Stomach (tissue), 9 donors: Measurements from ENCODE around the gene HDGFL2. TPM values are rescaled to one million over a fixed set of nuclear protein-coding genes. Genes with fewer than 3 reads are reported as not detected.
A peak's percentile ranks its signal among the peaks of the same experiment; 100 is the strongest.
"Not testable (repeated sequence)": the region's sequence is repeated elsewhere in the genome, so short reads cannot be mapped to it uniquely, and the experiment has no call there.

Experiments used
- DNase-seq, 2 donors: peaks; one replicate each; pipeline versions ENCODE4 v3.0.0 to v3.0.0-alpha.2; 2013 to 2019
- H3K27ac ChIP-seq, 5 donors: fragments of 200-600 bp in 4 of 5; sonication (generic) in 4 of 5; one replicate each; pipeline ENCODE4 v1.5.1; 2013 to 2019; ENCODE audit warnings: mild to moderate bottlenecking in 1 of 5, moderate library complexity in 1 of 5
- H3K27me3 ChIP-seq, 3 donors: fragments of 200-600 bp; sonication (generic); one replicate each; pipeline ENCODE4 v1.5.1; 2017 to 2019; ENCODE audit warnings: mixed run types in 1 of 3
- H3K36me3 ChIP-seq, 4 donors: fragments of 200-600 bp; sonication (generic); 1 replicate in 3 of 4; 2 replicates in 1 of 4; pipeline ENCODE4 v1.5.1; 2016 to 2019
- H3K4me1 ChIP-seq, 4 donors: fragments of 200-600 bp; sonication (generic); one replicate each; pipeline ENCODE4 v1.5.1; 2016 to 2019
- H3K4me3 ChIP-seq, 4 donors: fragments of 200-600 bp; sonication (generic) in 3 of 4; one replicate each; pipeline ENCODE4 v1.5.1; 2016 to 2019; ENCODE audit warnings: mild to moderate bottlenecking in 1 of 4
- H3K9me3 ChIP-seq, 4 donors: fragments of 200-600 bp; sonication (generic); one replicate each; pipeline ENCODE4 v1.5.1; 2016 to 2019
- EP300 ChIP-seq: sonication (generic); formaldehyde crosslinking; IDR thresholded peaks from one replicate; pipeline ENCODE4 v1.6.1; 2017; ENCODE audit warnings: antibody characterized with exemption
- POLR2A ChIP-seq, 4 donors: fragments of 450-650 bp; IDR thresholded peaks; one replicate each; pipeline ENCODE4 v1.6.1; 2016; ENCODE audit warnings: antibody characterized with exemption in 4 of 4, control low read depth in 2 of 4, mild to moderate bottlenecking in 1 of 4, moderate library complexity in 1 of 4
- POLR2AphosphoS5 ChIP-seq, 3 donors: sonication (generic); formaldehyde crosslinking; IDR thresholded peaks; one replicate each; pipeline ENCODE4 v1.6.1; 2016; ENCODE audit warnings: antibody characterized with exemption in 3 of 3
- WGBS, 5 donors: extraction: QIAGEN DNeasy Blood & Tissue Kit in 3 of 5; methylation state at CpG; one replicate each; pipeline versions ENCODE4 v1.1.5 to v1.1.7; 2013 to 2018; 5-methylcytosine and 5-hydroxymethylcytosine counted together
- intact Hi-C: fragments of 100-400 bp; cut with DNase I; formaldehyde crosslinking; loops from one replicate; pipeline ENCODE4 v1.15.1; 2023; ENCODE audit warnings: low total_unique reads
- polyA plus RNA-seq, 3 donors: library from polyadenylated mRNA; stranded (reverse); fragments of 200-250 nt; gene quantifications; one replicate each; pipeline ENCODE4 v1.2.3, GENCODE V29; 2013
- total RNA-seq, 5 donors: library from RNA; depleted of rRNA; stranded (reverse); fragments of >200 nt; gene quantifications; one replicate each; pipeline versions ENCODE4 v1.1.0 to v1.2.3, GENCODE V29; 2014 to 2016
- TF ChIP-seq, protein P1 (sequence below), 7 experiments: fragments of 450-650 bp in 4 of 7; fragments of 200-600 bp in 3 of 7; sonication (generic) in 3 of 7; IDR thresholded peaks; one replicate each; pipeline ENCODE4 v1.5.1; 2016 to 2019; ENCODE audit warnings: antibody characterized with exemption in 7 of 7, control low read depth in 2 of 7, mild to moderate bottlenecking in 1 of 7
- donor health status: healthy with polysubstance abuse.
- donor health status: Bipolar disorder and iron deficiency.
- donor health status: healthy.

The HDGFL2 gene
- total and polyA plus RNA-seq, 8 donors: 25.5 to 127 (median 35.0) TPM

DNA sequence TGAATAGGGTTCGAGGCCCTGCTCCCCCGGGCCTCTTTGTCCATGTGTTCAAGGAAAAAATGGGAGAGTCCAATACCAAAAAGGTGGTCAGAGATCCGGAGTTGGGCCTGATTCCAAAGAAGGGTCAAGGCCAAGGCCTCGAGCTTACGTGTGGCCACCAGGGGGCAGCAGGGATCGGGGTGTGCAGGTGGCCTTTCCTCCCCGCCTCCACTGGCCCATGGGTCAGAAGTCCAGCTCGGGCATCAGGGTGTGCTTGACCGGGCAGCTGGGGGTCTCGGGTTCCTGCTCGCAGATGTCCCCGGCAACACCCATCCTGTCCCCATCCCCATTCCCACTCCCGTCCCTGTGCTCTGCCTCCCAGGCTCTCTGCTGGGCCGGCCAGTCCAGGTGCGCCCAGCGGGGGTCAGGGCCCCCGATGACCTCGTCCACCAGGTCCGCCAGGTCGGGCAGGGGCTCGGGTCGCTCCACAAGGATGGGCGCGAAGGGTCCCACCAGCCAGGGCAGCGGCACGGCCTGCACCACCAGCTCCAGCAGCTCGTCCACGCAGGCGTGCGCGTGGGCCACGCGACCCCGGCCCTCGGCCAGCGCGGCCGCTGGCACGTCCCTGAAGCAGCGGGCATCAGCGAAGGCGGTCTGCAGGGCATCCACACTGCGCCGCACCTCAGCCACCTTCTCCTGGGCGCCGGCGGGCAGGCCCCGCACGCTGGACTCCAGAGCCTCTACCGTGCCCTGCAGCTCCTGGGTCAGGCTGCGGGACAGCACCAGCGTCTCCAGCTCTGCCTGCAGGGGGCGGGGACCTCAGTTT is 51.4 kb downstream of the HDGFL2 start:
- Histone ChIP-seq H3K4me3 (no peak overlapping the region), H3K9me3 (no peaks in the 10 kb centered on the region), H3K27ac (no peak overlapping the region), H3K4me1 (peaks cover 8 to 21% (median 15%) of the 10 kb centered on the region in 4 donors), H3K36me3 (no peaks in the 10 kb centered on the region), H3K27me3 (peaks cover 0 to 5% (median 0%) of the 10 kb centered on the region in 3 donors)
- intact Hi-C loops: no loop called here
- WGBS, 5 donors: 31 to 77% (median 73%) methylated on average over 2 to 53 of the region's 53 CpGs
- peak; percentile 55 to 69 for DNase-seq
- no peak for TF ChIP-seq EP300
- TF ChIP-seq, protein P1, sequence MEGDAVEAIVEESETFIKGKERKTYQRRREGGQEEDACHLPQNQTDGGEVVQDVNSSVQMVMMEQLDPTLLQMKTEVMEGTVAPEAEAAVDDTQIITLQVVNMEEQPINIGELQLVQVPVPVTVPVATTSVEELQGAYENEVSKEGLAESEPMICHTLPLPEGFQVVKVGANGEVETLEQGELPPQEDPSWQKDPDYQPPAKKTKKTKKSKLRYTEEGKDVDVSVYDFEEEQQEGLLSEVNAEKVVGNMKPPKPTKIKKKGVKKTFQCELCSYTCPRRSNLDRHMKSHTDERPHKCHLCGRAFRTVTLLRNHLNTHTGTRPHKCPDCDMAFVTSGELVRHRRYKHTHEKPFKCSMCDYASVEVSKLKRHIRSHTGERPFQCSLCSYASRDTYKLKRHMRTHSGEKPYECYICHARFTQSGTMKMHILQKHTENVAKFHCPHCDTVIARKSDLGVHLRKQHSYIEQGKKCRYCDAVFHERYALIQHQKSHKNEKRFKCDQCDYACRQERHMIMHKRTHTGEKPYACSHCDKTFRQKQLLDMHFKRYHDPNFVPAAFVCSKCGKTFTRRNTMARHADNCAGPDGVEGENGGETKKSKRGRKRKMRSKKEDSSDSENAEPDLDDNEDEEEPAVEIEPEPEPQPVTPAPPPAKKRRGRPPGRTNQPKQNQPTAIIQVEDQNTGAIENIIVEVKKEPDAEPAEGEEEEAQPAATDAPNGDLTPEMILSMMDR (IDR thresholded peaks at IDR 0.05): peak in 5 of 7 experiments; percentile 22 to 64 (median 46)

DNA sequence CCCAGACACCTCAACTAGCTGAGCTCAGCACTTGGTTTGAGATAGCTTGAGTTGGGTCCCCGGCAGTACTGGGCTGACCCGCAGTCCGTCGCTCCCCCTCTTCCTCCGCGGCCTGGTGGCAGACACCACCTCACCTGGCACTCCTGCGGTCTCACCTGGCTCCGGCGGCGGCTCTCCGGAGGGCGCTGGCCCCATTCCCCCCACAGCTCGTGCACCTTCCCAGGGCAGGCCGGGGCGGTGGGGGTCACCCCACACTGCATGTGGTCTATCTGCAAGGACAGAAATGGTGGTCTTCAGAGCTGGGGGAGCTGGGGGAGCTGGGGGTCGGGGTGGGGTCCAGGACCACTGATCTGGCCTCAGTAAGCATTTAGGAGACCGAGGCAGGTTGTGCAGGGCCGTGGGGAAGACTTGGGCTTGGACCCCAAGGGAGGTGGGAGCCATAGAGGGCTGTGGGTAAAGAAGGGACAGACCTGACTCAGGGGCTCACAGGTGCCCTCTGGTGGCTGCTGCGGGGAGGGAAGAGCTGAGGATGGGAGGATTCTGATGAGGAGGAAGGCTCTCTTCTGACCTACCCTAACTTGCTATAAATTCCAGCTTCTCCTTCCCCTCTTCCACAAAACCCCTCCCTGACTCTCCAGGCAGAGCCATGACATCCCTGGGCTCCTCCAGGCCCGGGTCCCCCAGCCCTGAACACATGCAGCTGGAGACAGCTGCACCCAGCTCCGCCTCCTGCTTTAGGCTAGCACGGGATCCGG is 52.9 kb downstream of the HDGFL2 start:
- no peak overlapping the region for H3K4me3 ChIP-seq
- 71 to 78% (median 73%) methylated on average over 14 to 23 of the region's 23 CpGs for WGBS, 5 donors
- H3K27me3 ChIP-seq: peaks cover 0 to 6% (median 0%) of the 10 kb centered on the region in 3 donors
- H3K36me3 ChIP-seq: peaks cover 0 to 5% (median 0%) of the 10 kb centered on the region in 4 donors
- intact Hi-C loops: no loop called here
- H3K4me1 ChIP-seq: peaks cover 0 to 7% (median 3%) of the 10 kb centered on the region in 4 donors
- no peak for TF ChIP-seq EP300
- TF ChIP-seq, protein P1 (IDR thresholded peaks at IDR 0.05): peak in 5 of 7 experiments; percentile 19 to 65 (median 60)
- no peak for TF ChIP-seq POLR2A (IDR thresholded peaks at IDR 0.05)
- TF ChIP-seq POLR2AphosphoS5 (IDR thresholded peaks at IDR 0.05): no peak
- no peak overlapping the region for H3K27ac ChIP-seq
- DNase-seq: peak; percentile 63 to 67
- H3K9me3 ChIP-seq: no peaks in the 10 kb centered on the region

DNA sequence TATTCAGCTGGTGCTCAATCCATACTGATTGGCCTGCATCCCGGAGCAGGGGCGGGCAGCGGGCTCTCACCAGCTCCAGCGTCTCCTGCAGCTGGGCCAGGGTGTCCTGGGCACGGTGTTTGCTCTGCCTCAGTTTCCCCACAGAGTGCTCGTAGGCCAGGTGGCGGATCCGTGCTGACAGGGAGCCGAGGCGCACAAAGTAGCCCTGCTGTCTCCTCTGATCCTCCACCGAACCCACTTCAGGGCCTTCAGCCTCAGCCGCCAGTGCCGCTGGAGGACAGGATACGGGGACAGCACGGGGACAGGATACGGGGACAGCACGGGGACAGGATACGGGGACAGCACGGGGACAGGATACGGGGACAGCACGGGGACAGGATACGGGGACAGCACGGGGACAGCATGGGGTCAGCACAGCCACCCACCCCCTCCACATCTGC is 53.5 kb downstream of the HDGFL2 start:
- peaks cover 0 to 9% (median 0%) of the 10 kb centered on the region in 3 donors for H3K27me3 ChIP-seq
- H3K4me3 ChIP-seq: no peak overlapping the region
- no peaks in the 10 kb centered on the region for H3K9me3 ChIP-seq
- WGBS, 5 donors: 67 to 82% (median 80%) methylated on average over 21 to 23 of the region's 23 CpGs
- intact Hi-C loops: no loop called here
- peaks cover 0 to 5% (median 0%) of the 10 kb centered on the region in 4 donors for H3K36me3 ChIP-seq
- peaks cover 0 to 6% (median 3%) of the 10 kb centered on the region in 4 donors for H3K4me1 ChIP-seq
- no peak overlapping the region for H3K27ac ChIP-seq
- TF ChIP-seq POLR2AphosphoS5 (IDR thresholded peaks at IDR 0.05): no peak
- TF ChIP-seq POLR2A (IDR thresholded peaks at IDR 0.05): no peak
- no peak for TF ChIP-seq EP300
- TF ChIP-seq, protein P1 (IDR thresholded peaks at IDR 0.05): no peak
- DNase-seq: no peak

DNA sequence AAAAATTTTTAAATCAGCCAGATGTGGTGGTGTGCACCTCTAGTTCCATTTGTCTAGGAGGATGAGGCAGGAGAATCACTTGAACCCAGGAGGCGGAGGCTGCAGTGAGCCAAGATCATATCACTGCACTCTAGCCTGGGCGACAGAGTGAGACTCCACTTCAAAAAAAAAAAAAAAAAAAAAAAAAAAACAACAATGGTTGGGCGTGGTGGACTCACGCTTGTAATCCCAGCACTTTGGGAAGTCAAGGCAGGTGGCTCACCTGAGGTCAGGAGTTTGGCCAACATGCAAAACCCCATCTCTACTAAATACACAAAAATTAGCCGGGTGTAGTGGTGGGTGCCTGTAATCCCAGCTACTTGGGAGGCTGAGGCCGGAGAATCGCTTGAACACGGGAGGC is 55.3 kb downstream of the HDGFL2 start:
- WGBS, 5 donors: 75 to 89% (median 82%) methylated on average over 8 of the region's 8 CpGs
- H3K36me3 ChIP-seq, H3K4me3 ChIP-seq, DNase-seq, H3K9me3 ChIP-seq, H3K27ac ChIP-seq, intact Hi-C loops, H3K27me3 ChIP-seq: not testable (repeated sequence)
- peaks cover 0 to 15% (median 11%) of the 10 kb centered on the region in 4 donors for H3K4me1 ChIP-seq
